GM12872 (cell line): ENCODE data around the gene PITPNM3.

Experiments used
- TF ChIP-seq, protein P1 (sequence below): IDR thresholded peaks from 3 replicates; pipeline ENCODE4 v1.5.1; 2011; ENCODE audit warnings: low read depth, mild to moderate bottlenecking, low read length, moderate library complexity; ENCODE audit not compliant: insufficient read depth

Gene PITPNM3

DNA sequence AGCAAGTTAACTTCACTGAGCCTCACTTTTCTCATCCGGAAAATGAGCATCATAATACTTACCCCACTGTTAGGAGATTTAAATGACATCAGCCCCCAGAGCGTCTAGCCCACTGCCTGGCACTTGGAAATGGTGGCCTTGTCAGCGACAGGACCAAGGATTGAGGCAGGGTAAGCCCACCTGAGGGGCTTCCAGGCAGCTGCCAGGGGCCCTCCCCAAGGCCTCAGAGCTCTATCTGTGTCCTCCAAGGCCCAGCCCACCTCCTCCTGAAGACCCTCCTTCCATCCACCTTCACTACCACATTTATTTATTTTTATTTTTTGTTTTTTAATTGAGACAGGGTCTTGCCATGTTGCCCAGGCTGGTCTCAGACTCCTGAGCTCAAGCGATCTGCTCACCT is 13.8 kb downstream of the PITPNM3 start:
- TF ChIP-seq, protein P1, sequence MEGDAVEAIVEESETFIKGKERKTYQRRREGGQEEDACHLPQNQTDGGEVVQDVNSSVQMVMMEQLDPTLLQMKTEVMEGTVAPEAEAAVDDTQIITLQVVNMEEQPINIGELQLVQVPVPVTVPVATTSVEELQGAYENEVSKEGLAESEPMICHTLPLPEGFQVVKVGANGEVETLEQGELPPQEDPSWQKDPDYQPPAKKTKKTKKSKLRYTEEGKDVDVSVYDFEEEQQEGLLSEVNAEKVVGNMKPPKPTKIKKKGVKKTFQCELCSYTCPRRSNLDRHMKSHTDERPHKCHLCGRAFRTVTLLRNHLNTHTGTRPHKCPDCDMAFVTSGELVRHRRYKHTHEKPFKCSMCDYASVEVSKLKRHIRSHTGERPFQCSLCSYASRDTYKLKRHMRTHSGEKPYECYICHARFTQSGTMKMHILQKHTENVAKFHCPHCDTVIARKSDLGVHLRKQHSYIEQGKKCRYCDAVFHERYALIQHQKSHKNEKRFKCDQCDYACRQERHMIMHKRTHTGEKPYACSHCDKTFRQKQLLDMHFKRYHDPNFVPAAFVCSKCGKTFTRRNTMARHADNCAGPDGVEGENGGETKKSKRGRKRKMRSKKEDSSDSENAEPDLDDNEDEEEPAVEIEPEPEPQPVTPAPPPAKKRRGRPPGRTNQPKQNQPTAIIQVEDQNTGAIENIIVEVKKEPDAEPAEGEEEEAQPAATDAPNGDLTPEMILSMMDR, result no peak

DNA sequence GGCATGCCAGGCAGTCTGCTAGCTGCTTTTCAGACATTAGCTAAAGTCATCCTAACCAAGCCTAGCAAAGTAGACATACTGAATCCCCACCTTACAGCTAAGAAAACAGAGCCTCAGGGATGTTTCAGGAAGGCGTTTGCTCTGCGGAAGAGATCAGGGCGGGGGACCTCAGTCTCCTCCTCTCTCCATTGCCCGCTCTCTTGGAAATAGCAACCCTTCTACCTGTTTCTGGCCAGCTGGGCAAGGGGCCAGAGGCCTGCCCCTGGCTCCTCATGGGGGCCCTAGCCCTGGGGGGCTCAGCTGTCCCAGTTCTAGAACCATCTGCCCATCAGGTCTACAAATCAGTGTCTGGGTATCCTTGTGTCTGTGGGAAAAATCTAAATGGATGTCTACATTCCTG is 14.5 kb downstream of the PITPNM3 start:
- TF ChIP-seq, protein P1, result no peak

DNA sequence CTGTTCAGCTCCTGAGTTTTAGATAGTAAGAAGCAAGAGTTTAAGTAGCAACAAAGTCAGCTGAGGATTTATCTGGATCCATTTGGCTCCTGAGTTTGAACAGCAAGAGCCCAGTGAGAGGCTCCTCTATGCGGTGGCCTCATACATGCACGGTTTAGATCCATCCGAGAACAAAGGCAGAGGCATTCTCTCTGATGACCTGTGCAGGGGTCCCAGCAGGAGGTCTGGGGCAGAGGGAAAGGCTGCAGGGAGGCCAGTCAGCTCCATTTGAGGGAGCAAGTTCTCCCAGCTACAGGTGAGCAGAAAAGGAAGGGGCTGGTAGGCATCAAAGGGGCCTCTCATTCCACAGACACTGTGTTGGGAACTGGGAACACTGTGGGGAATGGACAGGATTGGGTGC is 16.5 kb downstream of the PITPNM3 start:
- TF ChIP-seq, protein P1, result no peak

DNA sequence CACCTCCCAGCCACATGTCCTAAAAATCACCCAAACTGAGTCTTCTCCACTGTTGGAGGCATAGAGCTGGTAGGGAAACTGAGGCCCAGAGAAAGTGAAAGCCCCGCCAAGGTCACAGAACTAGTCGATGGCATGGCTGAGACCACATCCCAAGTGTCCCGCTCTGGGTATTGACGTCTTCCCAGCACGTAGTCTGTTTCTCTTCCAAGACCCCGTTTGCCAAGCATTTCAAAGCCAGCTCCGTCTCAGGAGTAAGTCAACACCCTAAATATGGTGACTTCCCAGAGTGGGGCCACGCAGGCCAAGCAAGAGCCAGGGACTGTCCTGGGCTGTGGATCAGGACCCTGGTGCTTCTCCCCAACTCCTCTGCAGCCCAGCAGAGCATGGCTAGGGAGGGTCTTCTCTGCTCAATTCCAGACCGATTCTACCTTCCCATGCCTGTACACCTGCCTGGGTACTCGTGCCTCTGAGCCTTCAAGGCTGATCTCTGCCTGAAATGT is 19.7 kb downstream of the PITPNM3 start:
- TF ChIP-seq, protein P1, result no peak

DNA sequence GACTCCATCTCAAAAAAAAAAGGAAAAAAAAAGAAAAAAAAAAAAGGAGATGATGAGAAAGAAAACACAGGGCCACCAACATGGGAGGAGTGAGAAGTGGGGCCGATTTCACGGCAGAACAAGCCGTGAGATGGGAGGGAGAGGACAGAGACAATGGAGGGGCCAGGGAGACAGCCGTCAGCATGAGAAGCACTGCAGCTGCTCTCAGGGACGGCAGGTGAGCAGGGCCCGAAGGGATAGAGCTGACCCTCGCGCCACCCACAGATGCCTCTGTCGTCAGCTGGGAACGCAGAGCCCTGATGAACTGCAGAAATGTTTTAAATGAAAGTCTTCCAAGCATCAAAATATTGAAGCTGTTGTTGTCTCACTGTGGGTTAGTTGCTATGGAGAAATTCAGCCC is 20.3 kb downstream of the PITPNM3 start:
- TF ChIP-seq, protein P1, result no peak

DNA sequence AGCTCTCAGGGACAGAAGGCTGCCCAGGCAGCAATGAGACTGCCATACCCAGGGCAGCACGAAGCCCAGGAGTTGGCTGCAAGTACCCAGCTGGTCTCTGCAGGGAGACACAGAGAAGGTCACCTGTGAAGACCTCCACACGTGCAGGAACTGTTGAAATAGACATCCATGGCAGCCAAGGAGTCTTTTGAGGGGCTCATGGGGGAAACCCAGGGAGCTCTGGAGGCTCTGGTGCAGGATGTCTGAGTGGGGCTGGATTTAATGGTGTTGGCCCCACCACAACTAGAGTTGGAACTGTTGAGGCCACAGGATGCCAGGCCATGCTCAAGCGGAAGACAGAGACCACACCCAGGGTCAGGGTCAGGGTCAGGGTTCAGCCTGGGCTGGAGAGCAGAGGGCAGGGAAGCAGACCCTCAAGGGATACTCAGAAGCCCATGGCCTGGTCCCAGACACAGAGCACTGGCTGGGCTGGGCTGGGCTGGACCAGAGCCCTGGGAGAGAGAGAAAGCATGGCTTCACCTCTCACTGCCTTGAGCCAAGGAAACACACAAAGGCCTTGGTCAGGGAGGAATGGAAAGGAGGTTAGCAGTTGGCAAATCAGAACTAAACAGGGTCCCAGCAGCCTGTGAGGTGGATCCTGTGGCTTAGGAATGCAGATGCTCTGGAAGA is 21.4 kb downstream of the PITPNM3 start:
- TF ChIP-seq, protein P1, result no peak

DNA sequence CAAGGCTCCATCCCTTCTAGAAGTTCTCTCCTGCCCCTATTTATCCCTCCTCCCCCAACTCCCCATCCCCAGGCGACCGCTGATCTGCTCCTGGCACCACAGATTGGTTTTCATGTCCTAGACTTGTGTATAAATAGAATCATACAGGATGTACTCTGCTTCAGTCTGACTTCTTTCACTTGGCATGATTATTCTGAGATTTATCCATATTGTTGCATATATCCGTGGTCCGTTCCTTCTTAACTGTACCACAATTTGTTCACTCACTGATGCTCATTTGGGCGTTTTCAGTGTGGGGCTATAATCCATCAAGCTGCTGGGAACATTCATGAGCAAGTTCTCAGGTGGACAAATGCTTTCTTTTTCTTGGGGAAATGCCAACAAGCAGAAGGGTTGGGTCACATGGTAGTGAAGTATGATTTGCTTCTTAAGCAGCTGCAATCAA is 23.9 kb downstream of the PITPNM3 start:
- TF ChIP-seq, protein P1, result no peak
